GDM1 (cell line): ENCODE measurements around the gene CPNE9.
A peak's percentile ranks its signal among the peaks of the same experiment; 100 is the strongest.

Experiments used
- DNase-seq: peaks from one replicate; lab custom pipeline; 2025; lab: John Stamatoyannopoulos, UW

Gene CPNE9

DNA sequence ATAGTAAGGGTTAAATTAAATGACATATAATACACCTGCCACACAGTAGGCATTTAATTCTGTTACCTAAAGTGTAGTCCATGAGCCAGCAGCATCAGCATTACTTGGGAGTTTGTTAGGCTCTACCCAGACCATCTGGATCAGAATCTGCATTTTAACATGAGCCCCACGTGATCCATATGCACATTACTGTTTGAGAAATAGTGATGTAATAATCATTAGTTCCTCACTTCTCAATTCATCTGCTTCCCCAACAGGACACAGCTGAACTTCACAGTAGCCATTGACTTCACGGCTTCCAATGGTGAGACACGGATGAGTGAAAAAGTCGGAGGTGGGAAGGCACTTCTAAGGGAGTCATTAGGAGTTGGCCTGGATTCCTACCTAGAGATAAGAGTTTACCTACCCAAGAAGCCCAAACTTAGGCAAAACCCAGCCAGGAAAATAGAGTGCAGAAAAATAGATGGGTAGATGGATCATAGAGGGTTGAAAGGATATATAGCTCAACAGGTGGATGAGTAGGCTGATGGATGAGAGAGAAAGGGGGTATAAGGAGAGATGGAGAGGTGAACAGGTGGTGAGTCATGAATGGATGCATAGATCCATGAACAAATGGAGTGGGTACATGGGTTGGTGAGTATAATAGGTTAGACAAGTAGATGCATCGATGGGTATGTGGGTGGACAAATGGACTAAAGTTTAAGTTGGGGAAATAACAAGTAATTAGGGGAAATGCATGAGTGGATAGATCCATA lies 13.3 kb downstream of the CPNE9 start:
- DNase-seq = no peak

GRCh38 chr3:9717563-9717962 lies 13.9 kb downstream of the CPNE9 start:
- DNase-seq = no peak

- DNase-seq = no peak
These were observed 14.5 kb downstream of the CPNE9 start for GRCh38 chr3:9718118-9718517.

DNA sequence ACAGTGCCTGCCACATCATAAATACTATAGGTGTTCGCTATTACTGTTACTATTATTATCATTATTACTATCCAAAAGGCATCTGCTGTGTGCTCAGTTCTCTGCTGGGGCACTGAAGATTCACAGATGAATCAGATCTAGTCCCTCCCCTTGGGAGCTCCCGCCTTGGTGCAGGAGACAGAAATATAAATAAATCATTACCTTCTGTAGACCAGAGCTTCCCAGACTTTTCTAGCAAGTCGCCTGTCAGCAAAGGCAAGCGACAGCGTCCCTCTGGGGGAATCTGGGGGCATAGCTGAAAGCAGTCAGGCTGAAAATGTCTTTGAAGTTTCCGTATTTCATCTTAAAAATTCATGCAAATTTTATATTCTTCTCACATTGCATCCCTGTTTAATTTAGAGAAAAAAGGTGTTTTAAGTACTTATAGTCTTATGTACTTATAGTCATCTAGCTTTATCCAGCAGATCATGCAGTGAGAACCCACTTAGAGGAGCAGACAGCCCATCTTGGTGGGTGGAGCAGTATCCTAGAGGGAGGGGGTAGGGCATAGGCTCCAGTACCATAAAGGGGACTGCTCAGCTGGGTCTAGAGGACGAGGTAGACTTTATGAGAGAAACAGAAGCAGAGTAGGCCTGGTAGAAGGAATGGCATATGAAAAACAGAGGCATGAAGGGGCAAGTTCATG lies 17.5 kb downstream of the CPNE9 start:
- no peak for DNase-seq

DNA sequence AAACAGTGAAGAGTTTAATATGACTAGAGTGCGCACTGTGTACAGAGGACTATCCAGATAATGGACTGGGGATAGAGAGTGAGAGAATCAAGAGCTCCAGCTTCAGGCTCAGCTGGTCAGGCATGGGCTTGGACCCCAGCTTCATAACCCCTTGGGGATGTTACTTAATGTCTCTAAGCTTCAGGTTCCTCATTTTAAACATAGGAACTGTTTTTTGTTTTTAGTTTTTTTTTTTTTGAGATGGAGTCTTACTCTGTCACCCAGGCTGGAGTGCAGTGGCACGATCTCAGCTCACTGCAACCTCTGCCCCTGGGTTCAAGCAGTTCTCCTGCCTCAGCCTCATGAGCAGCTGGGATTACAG lies 18.0 kb downstream of the CPNE9 start:
- no peak for DNase-seq

DNA sequence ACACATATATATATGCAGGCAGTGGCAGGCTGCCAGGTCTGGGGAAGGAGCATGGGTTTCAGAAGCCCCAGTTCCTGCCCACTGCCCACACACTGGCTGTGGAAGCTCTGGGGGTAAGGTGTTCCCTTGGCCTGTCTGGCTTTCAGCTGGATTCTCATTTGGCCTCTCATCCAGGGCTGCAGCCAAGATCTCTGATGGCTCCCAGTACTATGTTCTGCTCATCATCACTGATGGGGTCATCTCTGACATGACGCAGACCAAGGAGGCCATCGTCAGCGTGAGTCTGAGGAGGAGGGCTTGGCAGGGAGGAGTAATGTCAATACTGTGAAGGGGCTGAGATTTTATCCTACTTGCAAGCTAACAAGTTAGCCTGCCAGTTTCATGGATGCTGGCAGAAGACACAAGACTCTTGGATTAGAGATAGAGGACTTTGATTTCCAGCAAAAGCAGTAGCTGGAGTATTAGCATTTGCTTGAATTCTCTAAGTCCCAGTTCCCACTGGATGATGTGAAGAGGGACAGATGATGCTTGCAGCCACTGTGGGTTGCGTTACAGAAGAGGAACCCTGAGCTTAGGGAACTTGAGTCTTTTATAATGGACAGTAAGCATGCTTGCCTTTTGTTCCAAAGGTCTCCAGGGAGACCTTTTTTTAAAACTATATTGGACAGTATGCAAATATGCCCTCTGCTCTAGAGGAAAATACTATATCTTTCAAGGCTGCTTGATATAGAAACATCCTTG lies 22.3 kb downstream of the CPNE9 start:
- DNase-seq = no peak

- DNase-seq = no peak
These were observed 23.5 kb downstream of the CPNE9 start for GRCh38 chr3:9727041-9727595.

DNA sequence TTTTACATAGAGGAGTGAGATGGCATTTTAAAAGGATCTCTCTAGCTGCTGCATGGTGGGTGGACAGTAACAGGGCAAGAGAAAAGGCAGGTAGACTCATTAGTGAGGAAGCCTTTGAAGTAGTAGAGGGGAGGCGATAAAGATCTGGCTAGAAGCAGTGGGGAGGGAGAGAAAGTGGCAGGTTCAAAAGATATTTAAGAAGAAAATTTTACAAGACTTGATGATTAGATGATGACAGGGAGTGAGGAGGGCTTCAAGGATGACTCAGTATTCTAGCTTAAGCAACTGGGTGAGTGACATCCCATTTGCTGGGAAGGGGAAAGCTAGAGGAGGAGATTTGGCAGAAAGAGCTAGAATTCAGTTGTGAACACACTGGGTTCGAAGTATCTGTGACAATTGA lies 24.1 kb downstream of the CPNE9 start:
- DNase-seq = no peak

GRCh38 chr3:9729419-9729818 lies 25.8 kb downstream of the CPNE9 start:
- DNase-seq = no peak

DNA sequence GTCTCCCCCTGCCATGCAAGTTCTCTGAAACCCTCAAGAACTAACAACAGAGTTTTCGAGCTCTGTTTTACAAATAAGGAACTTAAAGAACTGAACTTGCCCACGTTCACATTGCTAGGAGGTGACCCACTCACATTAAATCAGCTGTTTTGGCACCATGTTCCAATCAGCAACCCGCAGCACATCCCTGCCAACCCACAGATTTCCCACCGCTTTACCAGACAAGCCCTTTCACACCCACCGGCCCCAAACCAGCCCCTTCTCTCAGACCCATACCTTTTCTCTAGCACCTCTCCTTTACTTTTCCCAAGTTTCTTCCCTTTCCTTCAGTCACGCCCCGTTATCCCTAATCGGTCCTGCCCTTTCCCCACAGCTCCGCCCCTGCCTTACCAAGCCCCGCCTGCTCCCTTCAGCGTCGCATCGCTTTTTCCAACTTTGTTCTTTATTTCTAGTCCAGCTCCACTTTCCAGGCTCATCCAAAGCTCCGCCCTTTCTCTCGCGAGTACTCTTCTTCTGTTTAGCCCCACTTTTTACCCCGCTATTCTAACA lies 27.1 kb downstream of the CPNE9 start:
- DNase-seq = peak; percentile 64

DNA sequence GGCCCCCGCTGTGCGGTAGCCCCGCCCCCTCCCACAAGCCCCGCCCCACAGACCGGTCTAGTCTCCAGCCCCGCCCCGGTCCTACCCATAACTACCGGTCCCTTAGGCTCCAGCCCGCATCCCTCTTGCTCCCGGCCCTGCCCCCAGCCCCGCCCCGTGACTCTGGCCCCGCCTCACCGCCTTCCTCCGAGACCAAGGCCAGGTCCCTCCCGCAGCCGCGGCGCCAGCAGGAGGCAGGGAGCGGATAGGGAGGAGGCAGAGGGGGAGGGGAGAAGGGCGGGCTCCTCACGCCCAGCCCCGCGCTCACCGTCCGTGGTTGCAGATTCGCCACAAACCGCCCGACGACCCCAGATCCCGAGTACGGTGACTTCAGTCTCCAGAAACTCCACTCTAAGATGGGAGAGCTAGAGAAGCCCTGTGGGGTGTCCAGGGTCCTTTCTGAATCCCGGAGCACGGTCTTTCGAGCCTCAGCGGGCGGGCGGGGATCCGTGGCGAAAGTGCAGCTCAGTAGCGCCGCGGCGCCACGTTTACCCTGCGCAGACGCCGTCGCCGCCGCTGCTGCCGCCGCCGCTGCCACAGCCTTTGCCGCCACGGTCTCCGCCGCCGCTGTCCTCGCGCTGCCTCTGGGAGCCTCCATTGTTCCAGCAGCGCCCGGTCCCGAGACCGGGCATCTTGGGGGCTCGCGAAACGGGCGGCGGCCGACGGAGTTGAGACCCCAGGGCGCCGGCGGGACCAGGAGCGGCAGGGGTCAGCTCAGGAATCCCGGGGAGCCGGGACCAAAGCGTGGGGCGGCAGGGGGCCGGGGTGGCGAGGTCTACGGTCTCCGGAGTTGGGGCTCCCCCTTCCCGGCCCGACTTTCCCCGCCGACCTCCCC lies 27.8 kb downstream of the CPNE9 start, which contains the start of gene BRPF1:
Gene BRPF1, plus strand, starts transcription at position 530 of the 874 bp plus-strand sequence. CDS start 2,406 bp downstream, outside the sequence.
- DNase-seq = peak; percentile 99

DNA sequence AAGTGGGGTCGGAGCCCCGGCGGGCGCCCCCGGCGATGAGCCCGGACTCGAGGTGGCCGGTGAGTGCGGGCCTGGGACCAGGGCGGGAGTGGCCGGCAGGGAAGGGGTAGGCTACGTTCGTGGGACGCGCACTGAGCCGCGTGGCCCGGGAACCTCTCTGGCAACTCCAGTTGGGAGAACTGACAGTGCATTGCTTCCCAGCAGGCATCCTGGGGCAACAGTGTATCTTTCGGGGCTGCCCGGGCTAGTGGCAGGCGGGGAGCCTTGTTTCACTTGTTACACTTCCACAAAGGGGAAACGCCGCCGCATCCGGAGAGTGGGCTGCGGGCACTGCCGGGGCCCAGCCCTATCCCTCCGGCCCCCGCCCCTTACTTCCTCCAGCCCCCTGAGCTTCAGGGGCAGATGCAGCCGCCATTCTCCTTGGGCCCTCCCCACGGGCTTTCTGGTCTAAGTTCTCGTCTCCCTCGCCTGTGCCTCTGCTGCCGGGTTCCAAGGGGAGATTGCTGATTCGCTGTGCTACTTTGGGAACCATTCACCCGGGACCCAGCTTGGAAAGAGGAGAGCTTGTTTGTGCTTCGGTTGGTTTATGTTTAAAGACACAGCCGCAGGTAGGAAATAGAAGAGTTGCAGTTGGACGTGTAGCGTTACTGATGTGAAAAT lies 28.6 kb downstream of the CPNE9 start:
- peak; percentile 68 for DNase-seq

DNA sequence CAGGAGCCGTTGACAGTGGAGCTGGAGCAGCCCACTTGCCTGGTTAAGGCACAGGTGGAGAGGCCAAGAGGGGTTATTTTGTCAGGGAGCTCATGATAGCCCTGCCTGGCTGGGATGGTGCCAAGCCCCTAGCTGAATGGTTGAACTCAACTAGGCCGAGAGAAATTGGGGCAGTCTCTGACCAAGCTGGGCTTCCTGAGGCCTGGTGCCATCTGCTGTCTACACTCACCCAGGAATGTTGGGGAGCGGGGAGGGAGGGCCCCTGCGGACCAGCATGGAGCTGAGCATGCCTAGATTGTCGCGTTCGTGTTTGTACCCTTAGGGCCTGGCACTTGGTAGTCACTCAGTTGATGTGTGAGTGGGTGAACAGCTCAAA lies 29.1 kb downstream of the CPNE9 start:
- no peak for DNase-seq

GRCh38 chr3:9736831-9737230 lies 33.2 kb downstream of the CPNE9 start:
- no peak for DNase-seq

GRCh38 chr3:9739181-9739580 lies 35.5 kb downstream of the CPNE9 start:
- DNase-seq = no peak

- no peak for DNase-seq
These were observed 38.9 kb downstream of the CPNE9 start for GRCh38 chr3:9742560-9742959.

GRCh38 chr3:9743548-9743947 lies 39.9 kb downstream of the CPNE9 start:
- DNase-seq = no peak

- DNase-seq = no peak
These were observed 40.5 kb downstream of the CPNE9 start for GRCh38 chr3:9744162-9744561.

DNA sequence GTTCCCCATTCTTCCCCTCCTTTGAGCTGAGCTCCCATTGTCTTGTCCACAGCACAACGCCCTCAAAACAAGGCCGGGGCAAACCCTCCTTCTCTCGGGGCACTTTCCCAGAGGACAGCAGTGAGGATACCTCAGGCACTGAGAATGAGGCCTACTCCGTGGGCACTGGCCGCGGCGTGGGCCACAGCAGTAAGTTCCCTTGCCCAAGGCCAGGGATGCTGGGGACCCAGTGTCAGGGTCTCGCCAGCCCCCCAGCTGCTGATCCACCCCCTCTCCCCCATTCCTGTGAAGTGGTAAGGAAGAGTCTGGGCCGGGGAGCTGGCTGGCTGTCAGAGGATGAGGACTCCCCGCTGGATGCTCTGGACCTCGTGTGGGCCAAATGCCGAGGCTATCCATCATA lies 41.9 kb downstream of the CPNE9 start:
- no peak for DNase-seq

GRCh38 chr3:9746330-9746729 lies 42.7 kb downstream of the CPNE9 start:
- DNase-seq = no peak

- no peak for DNase-seq
These were observed 43.6 kb downstream of the CPNE9 start for GRCh38 chr3:9747267-9747666.
